Right ventricle myocardium superior (tissue), 1 donor: ENCODE results near the gene FBXW12. TPM values are rescaled to one million over a fixed set of nuclear protein-coding genes. Genes with fewer than 3 reads are reported as not detected.

Experiments used
- ATAC-seq: fragments of 200-7000 bp; cut with Tn5 transposase; one replicate; pipeline ENCODE4 v1.9.1; 2020; ENCODE audit warnings: mild to moderate bottlenecking; ENCODE audit not compliant: poor library complexity
- DNase-seq: peaks from one replicate; pipeline ENCODE4 v3.0.0-alpha.2; 2020
- intact Hi-C: fragments of 100-400 bp; cut with DNase I; formaldehyde crosslinking; loops from one replicate; pipeline ENCODE4 v1.11.2; 2022
- total RNA-seq: library from RNA; stranded (reverse); fragmentation: NEBNext Ultra II Directional; extraction: Animal tissue kit (Norgen Biotek cat#: 25700); gene quantifications from one replicate; pipeline ENCODE4 v1.2.1, GENCODE V29; 2021
- donor health status: DM: no; HTN: yes; CAD: no; lungs with severe emphysema.

FBXW12 gene
- total RNA-seq, 1 donor from 2014 or later = not detected

DNA sequence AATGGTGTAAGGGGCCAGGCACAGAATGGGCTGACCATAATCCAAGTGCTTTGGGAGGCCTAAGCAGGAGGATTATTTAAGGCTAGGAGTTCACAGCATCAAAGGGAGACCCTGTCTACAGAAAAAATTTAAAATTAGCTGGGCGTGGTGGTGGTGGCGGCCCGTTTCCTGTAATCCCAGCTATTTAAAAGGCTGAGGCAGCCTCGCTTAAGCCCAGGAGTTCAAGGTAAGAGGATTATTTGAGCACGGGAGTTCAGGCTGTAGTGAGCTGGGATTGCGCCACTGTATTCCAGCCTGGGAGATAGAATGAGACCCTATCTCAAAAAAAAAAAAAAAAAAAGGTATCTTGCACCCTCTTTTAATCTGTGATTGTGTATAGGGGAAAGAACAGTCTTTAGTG is 69.9 kb downstream of the FBXW12 start:
- intact Hi-C loops = no loop called here
- DNase-seq = no peak
- no peak for ATAC-seq

Other genes starting within 250 kb of the FBXW12 start
- gene CDC25A, start 183.8 kb upstream of the FBXW12 start, total RNA-seq = 0.83 TPM
- not detected for gene CAMP, start 148.7 kb upstream of the FBXW12 start, total RNA-seq
- gene ZNF589, start 131.1 kb upstream of the FBXW12 start, total RNA-seq = 5.4 TPM
- gene NME6, start 70.9 kb upstream of the FBXW12 start, total RNA-seq = 20.5 TPM
- gene SPINK8, start 38.6 kb upstream of the FBXW12 start, total RNA-seq = not detected
- 51.3 TPM for gene PLXNB1, start 57.9 kb downstream of the FBXW12 start, total RNA-seq
- 11.9 TPM for gene CCDC51, start 67.9 kb downstream of the FBXW12 start, total RNA-seq
- 237 TPM for gene TMA7, start 68.0 kb downstream of the FBXW12 start, total RNA-seq
- 3.2 TPM for gene ATRIP, start 74.5 kb downstream of the FBXW12 start, total RNA-seq
- 47.9 TPM for gene SHISA5, start 132.0 kb downstream of the FBXW12 start, total RNA-seq
- gene PFKFB4, start 184.6 kb downstream of the FBXW12 start, total RNA-seq = 1.1 TPM
- gene UCN2, start 191.6 kb downstream of the FBXW12 start, total RNA-seq = not detected
- 16.1 TPM for gene COL7A1, start 223.1 kb downstream of the FBXW12 start, total RNA-seq
- gene UQCRC1, start 237.4 kb downstream of the FBXW12 start, total RNA-seq = 1,265 TPM
- gene TMEM89, start 249.6 kb downstream of the FBXW12 start, total RNA-seq = not detected